ENCODE measurements around the gene MT1A. TPM values are rescaled to one million over a fixed set of nuclear protein-coding genes. Genes with fewer than 3 reads are reported as not detected.

Gene MT1A
- polyA plus RNA-seq, 3 donors from 2014 or later, result not detected

DNA sequence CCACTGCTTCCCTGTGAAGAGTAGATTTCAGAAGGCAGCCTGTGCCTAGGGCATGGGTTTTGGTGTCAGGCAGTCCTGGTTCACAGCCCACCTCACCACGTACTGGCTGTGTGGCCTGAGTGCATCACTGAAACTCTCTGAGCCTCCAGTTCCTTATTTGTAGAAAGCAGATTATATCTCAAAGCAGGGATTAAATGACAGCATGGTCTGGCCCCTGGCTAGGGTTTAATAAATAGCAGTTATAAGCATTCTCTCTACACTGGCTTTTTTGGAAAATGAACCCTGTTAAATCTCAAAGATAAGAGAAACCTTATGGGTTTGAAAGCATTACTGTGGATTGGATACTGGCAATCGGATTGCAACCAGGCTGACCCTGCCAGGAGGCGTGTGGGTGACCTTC lies 8.9 kb upstream of the MT1A start:
- Mint-ChIP-seq H3K27ac (no peak overlapping the region), H3K4me1 (peaks cover 12 to 24% of the 10 kb centered on the region in 2 donors), H3K4me3 (no peak overlapping the region), H3K9me3 (peaks cover 0 to 2% (median 0%) of the 10 kb centered on the region in 6 donors), H3K36me3 (no peaks in the 10 kb centered on the region), H3K27me3 (ENCODE audit: low read depth in 3 of 3) (peaks cover 15 to 31% (median 25%) of the 10 kb centered on the region in 3 donors)
- DNase-seq, result no peak

- H3K4me3 Mint-ChIP-seq, result no peak overlapping the region
- DNase-seq, result no peak
- no peaks in the 10 kb centered on the region for H3K9me3 Mint-ChIP-seq
- H3K4me1 Mint-ChIP-seq, result peaks cover 7 to 26% of the 10 kb centered on the region in 2 donors
- H3K27me3 Mint-ChIP-seq (ENCODE audit: low read depth in 3 of 3), result peaks cover 19 to 30% (median 20%) of the 10 kb centered on the region in 3 donors
- H3K27ac Mint-ChIP-seq, result no peak overlapping the region
- no peaks in the 10 kb centered on the region for H3K36me3 Mint-ChIP-seq
Measured at GRCh38 chr16:56630134-56630533, 8.3 kb upstream of the MT1A start.

- DNase-seq, result no peak
- no peaks in the 10 kb centered on the region for H3K9me3 Mint-ChIP-seq
- H3K4me1 Mint-ChIP-seq, result peaks cover 6 to 18% of the 10 kb centered on the region in 2 donors
- no peaks in the 10 kb centered on the region for H3K36me3 Mint-ChIP-seq
- H3K27ac Mint-ChIP-seq, result no peak overlapping the region
- peak overlapping the region in 1 of 5 donors; percentile 79 for H3K4me3 Mint-ChIP-seq
- H3K27me3 Mint-ChIP-seq (ENCODE audit: low read depth in 3 of 3), result peaks cover 18 to 28% (median 21%) of the 10 kb centered on the region in 3 donors
Measured at GRCh38 chr16:56631197-56631596, 7.3 kb upstream of the MT1A start.

- peaks cover 6 to 17% of the 10 kb centered on the region in 2 donors for H3K4me1 Mint-ChIP-seq
- peak overlapping the region in 3 of 5 donors; percentile 57 to 79 (median 69) for H3K4me3 Mint-ChIP-seq
- H3K9me3 Mint-ChIP-seq, result no peaks in the 10 kb centered on the region
- no peak for DNase-seq
- peaks cover 18 to 26% (median 25%) of the 10 kb centered on the region in 3 donors for H3K27me3 Mint-ChIP-seq (ENCODE audit: low read depth in 3 of 3)
- no peak overlapping the region for H3K27ac Mint-ChIP-seq
- H3K36me3 Mint-ChIP-seq, result no peaks in the 10 kb centered on the region
Measured at GRCh38 chr16:56631832-56632155, 6.7 kb upstream of the MT1A start.

GRCh38 chr16:56632156-56632847 lies 6.2 kb upstream of the MT1A start, which contains the start of gene MT1M:
Gene MT1M, plus strand, starts transcription at chr16:56632659. Its CDS starts 73 bp downstream, at chr16:56632732.
- H3K36me3 Mint-ChIP-seq, result no peaks in the 10 kb centered on the region
- H3K27ac Mint-ChIP-seq, result no peak within 1 kb of the TSS
- no peak for DNase-seq
- peaks cover 16 to 25% (median 23%) of the 10 kb centered on the region in 3 donors for H3K27me3 Mint-ChIP-seq (ENCODE audit: low read depth in 3 of 3)
- no peaks in the 10 kb centered on the region for H3K9me3 Mint-ChIP-seq
- peaks cover 6 to 17% of the 10 kb centered on the region in 2 donors for H3K4me1 Mint-ChIP-seq
- peak within 1 kb of the TSS; percentile 24 to 79 (median 57) for H3K4me3 Mint-ChIP-seq

- Mint-ChIP-seq H3K36me3 (no peaks in the 10 kb centered on the region), H3K27me3 (ENCODE audit: low read depth in 3 of 3) (peaks cover 16 to 29% (median 25%) of the 10 kb centered on the region in 3 donors), H3K27ac (no peak overlapping the region), H3K9me3 (no peaks in the 10 kb centered on the region), H3K4me1 (peaks cover 6 to 19% of the 10 kb centered on the region in 2 donors), H3K4me3 (peak overlapping the region; percentile 1 to 52 (median 25))
- DNase-seq, result no peak
Measured at GRCh38 chr16:56632848-56633365, 5.6 kb upstream of the MT1A start.

DNA sequence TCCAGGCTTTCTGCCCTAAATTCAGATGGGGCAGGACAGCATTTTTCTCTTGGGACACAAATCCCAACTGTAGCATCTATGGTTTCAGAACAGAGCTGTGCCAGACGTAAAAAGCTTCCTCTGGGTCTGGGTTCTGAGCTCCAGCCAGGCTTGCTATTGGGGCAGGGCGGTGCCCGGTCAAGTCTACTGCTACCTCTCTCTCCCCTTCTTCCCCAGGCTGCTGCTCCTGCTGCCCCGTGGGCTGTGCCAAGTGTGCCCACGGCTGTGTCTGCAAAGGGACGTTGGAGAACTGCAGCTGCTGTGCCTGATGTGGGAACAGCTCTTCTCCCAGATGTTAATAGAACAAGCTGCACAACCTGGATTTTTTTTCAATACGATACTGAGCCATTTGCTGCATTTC lies 4.9 kb upstream of the MT1A start:
- peaks cover 6 to 23% of the 10 kb centered on the region in 2 donors for H3K4me1 Mint-ChIP-seq
- peaks cover 16 to 30% (median 25%) of the 10 kb centered on the region in 3 donors for H3K27me3 Mint-ChIP-seq (ENCODE audit: low read depth in 3 of 3)
- no peak for DNase-seq
- H3K36me3 Mint-ChIP-seq, result no peaks in the 10 kb centered on the region
- H3K27ac Mint-ChIP-seq, result no peak overlapping the region
- no peaks in the 10 kb centered on the region for H3K9me3 Mint-ChIP-seq
- peak overlapping the region in 1 of 5 donors; percentile 48 for H3K4me3 Mint-ChIP-seq

DNA sequence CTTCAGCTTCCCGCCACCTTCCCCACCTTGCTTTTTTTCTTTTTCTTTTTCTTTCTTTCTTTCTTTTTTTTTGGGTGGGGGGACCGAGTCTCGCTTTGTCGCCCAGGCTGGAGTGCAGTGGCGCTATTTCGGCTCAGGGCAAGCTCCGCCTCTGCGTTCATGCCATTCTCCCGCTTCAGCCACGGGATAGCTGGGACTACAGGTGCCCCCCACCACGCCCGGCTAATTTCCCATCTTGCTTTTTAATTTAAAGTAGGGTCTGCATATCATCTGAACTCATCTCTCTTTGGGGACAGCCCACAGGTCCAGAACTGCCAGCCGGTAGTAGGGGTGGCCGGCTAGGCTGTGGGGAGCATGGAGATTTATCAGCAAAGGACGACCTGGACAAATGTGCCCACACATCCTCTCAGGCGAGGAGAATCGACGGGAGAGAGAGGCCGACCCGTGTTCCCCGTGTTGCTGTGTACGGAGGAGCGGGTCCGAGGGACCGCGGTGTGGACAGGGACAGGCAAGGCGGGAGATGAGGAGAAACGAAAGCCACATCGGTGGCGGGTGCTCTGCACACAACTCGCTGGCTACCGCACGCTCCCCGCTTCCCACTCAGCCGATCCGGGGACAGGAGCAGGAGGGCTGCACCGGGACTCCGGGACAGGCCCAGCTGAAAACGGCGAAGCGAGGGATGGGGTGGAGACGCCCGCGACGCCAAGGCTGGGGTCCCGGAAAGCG lies 3.6 kb upstream of the MT1A start:
- H3K4me3 Mint-ChIP-seq, result peak overlapping the region in 1 of 5 donors; percentile 17
- H3K27me3 Mint-ChIP-seq (ENCODE audit: low read depth in 3 of 3), result peaks cover 19 to 36% (median 23%) of the 10 kb centered on the region in 3 donors
- no peak overlapping the region for H3K27ac Mint-ChIP-seq
- no peaks in the 10 kb centered on the region for H3K9me3 Mint-ChIP-seq
- H3K36me3 Mint-ChIP-seq, result no peaks in the 10 kb centered on the region
- H3K4me1 Mint-ChIP-seq, result peaks cover 6 to 25% of the 10 kb centered on the region in 2 donors
- no peak for DNase-seq

- Mint-ChIP-seq H3K9me3 (no peaks in the 10 kb centered on the region), H3K27ac (no peak overlapping the region), H3K36me3 (no peaks in the 10 kb centered on the region), H3K27me3 (ENCODE audit: low read depth in 3 of 3) (peaks cover 23 to 36% (median 24%) of the 10 kb centered on the region in 3 donors), H3K4me1 (peaks cover 6 to 25% of the 10 kb centered on the region in 2 donors), H3K4me3 (no peak overlapping the region)
- no peak for DNase-seq
Measured at GRCh38 chr16:56635441-56635967, 3.0 kb upstream of the MT1A start.

DNA sequence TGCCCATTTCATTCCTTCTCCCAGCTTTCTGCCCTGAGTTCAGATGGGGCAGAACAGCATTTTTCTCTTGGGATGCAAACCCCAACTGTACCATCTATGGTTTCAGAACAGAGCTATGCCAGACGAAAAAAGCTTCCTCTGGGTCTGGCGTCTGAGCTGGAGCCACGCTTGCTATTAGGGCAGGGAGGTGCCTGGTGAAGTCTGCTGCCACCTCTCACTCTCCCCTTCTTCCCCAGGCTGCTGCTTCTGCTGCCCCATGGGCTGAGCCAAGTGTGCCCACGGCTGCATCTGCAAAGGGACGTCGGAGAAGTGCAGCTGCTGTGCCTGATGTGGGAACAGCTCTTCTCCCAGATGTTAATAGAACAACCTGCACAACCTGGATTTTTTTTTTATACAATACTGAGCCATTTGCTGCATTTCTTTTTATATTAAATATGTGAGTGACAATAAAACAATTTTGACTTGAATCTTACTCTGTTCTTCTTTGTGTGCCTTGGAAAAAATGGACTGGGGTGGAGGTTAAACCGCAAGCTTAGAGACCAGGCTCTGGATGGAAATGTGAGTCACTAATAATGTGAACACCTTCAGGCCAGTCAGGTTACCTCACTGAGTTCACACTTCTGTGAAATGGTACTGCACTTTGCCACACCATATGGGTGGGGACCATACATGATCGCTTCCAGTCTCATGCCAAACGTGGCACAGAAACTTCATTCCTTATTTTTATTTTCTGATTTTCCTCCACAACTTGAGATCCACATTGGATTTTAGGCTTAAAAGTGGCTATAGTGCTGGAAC lies 1.7 kb upstream of the MT1A start:
- Mint-ChIP-seq H3K27ac (no peak overlapping the region), H3K4me3 (no peak overlapping the region), H3K27me3 (ENCODE audit: low read depth in 3 of 3) (peaks cover 21 to 28% (median 24%) of the 10 kb centered on the region in 3 donors), H3K9me3 (no peaks in the 10 kb centered on the region), H3K4me1 (peaks cover 2 to 20% of the 10 kb centered on the region in 2 donors), H3K36me3 (no peaks in the 10 kb centered on the region)
- no peak for DNase-seq

DNA sequence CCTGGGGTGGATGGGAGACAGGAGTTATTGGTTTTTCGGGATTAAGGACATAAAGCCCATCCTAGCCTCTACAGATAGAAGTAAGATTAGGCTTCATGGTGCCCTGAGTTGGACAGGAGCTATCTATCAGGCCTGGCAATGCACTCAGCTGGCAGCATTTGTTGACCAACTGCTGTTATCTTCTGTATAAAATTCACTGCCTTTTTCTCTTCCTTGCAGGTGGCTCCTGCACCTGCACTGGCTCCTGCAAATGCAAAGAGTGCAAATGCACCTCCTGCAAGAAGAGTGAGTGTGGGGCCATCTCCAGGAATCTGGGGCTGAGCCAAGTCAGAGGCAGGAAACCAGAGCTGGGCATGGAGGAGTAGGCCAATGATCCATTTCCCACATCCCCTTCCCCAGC lies 579 bp downstream of the MT1A start:
- Mint-ChIP-seq H3K27me3 (ENCODE audit: low read depth in 3 of 3) (peaks cover 15 to 23% (median 17%) of the 10 kb centered on the region in 3 donors), H3K9me3 (no peaks in the 10 kb centered on the region), H3K27ac (no peak overlapping the region), H3K4me3 (peak overlapping the region in 1 of 5 donors; percentile 33), H3K4me1 (peaks cover 17 to 30% of the 10 kb centered on the region in 2 donors), H3K36me3 (no peaks in the 10 kb centered on the region)
- DNase-seq, result no peak

DNA sequence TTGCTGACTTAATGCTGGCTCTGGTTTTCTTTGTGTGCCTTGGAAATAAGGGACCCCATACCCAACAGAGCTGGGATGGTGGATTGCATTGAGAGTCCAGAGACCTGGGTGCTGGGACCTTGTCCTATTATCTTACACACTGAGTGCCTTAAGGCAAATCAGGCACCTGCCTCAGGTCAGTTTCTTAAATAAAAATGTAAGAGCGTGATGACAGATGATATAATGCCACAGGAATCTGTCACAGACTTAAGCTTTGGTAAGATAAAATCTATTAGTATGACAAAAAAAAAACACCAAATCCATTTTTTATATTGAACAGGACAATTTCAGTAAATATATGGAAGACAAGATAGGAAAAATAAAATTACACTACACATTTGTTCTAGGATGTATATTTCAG lies 1.6 kb downstream of the MT1A start:
- Mint-ChIP-seq H3K27me3 (ENCODE audit: low read depth in 3 of 3) (peaks cover 13 to 19% (median 18%) of the 10 kb centered on the region in 3 donors), H3K4me3 (no peak overlapping the region), H3K36me3 (no peaks in the 10 kb centered on the region), H3K9me3 (no peaks in the 10 kb centered on the region), H3K27ac (no peak overlapping the region), H3K4me1 (peaks cover 20 to 28% of the 10 kb centered on the region in 2 donors)
- no peak for DNase-seq

GRCh38 chr16:56641166-56641565 lies 2.7 kb downstream of the MT1A start:
- Mint-ChIP-seq H3K4me1 (peaks cover 20 to 27% of the 10 kb centered on the region in 2 donors), H3K27ac (no peak overlapping the region), H3K36me3 (no peaks in the 10 kb centered on the region), H3K4me3 (no peak overlapping the region), H3K9me3 (no peaks in the 10 kb centered on the region), H3K27me3 (ENCODE audit: low read depth in 3 of 3) (peaks cover 10 to 19% (median 13%) of the 10 kb centered on the region in 3 donors)
- DNase-seq, result no peak

Measured in immature natural killer cell (primary cell).